Measurements from ENCODE around the gene SLC37A1. TPM values are rescaled to one million over a fixed set of nuclear protein-coding genes. Genes with fewer than 3 reads are reported as not detected.
"Not testable (repeated sequence)": the region's sequence is repeated elsewhere in the genome, so short reads cannot be mapped to it uniquely, and the experiment has no call there.

SLC37A1 gene
- total RNA-seq, 1 experiment from 2014 or later, result 37.7 TPM

GRCh38 chr21:42627527-42628289, 114.1 kb downstream of the SLC37A1 start:
- no peak overlapping the region for H2BK120ac ChIP-seq (ENCODE audit: low read depth, low read length, poor library complexity, severe bottlenecking)
- H2BK20ac ChIP-seq (ENCODE audit: low read depth, low read length, poor library complexity, severe bottlenecking), result no peak overlapping the region
- no peak overlapping the region for H3K27ac ChIP-seq (ENCODE audit: insufficient read length, low read depth, low read length)
- H3K79me1 ChIP-seq (ENCODE audit: insufficient read depth, low read depth, low read length, poor library complexity, severe bottlenecking), result no peaks in the 10 kb centered on the region
- H3K9ac ChIP-seq (ENCODE audit: extremely low read depth, insufficient read length, low read length), result no peak overlapping the region
- no peak for DNase-seq
- Mint-ChIP-seq H3K36me3 (ENCODE audit: insufficient read depth in 1 of 3, low read depth in 3 of 3) (no peaks in the 10 kb centered on the region), H3K27ac (no peak overlapping the region), H3K9me3 (no peaks in the 10 kb centered on the region), H3K27me3 (ENCODE audit: low read depth) (peaks cover 22% of the 10 kb centered on the region), H3K4me3 (no peak overlapping the region), H3K4me1 (peaks cover 13 to 15% of the 10 kb centered on the region in 2 experiments)
- H3K4me1 ChIP-seq (ENCODE audit: insufficient read depth, low read length), result no peaks in the 10 kb centered on the region; the same call in 1 of the 2 replicates
- H3T11ph ChIP-seq (ENCODE audit: low read length), result no peak overlapping the region
- H3K18ac ChIP-seq (ENCODE audit: insufficient read length, low read depth, low read length), result no peak overlapping the region
- no peak overlapping the region for H4K5ac ChIP-seq (ENCODE audit: insufficient read length, low read depth, low read length)
- no peak overlapping the region for H3K4me2 ChIP-seq (ENCODE audit: insufficient read depth, insufficient read length, low read length)
- no peak overlapping the region for H2BK5ac ChIP-seq (ENCODE audit: insufficient read length, low read length)
- no peak overlapping the region for H2AFZ ChIP-seq (ENCODE audit: low read length)
- no peaks in the 10 kb centered on the region for H3K27me3 ChIP-seq (ENCODE audit: insufficient read depth, low read length)
- TF ChIP-seq CTCF (conservative IDR thresholded peaks at IDR 0.05), result no peak
- H4K8ac ChIP-seq (replicated peaks; ENCODE audit: insufficient read length, low read depth, low read length), result no peak overlapping the region
- no peak overlapping the region for H3K56ac ChIP-seq (ENCODE audit: insufficient read length, low read depth, low read length)
- no peak overlapping the region for H2BK12ac ChIP-seq (ENCODE audit: insufficient read length, low read depth, low read length)
- H3K14ac ChIP-seq (ENCODE audit: insufficient read depth, low read length), result no peak overlapping the region
- no peak overlapping the region for H3K4ac ChIP-seq (ENCODE audit: low read depth, low read length)
- no peaks in the 10 kb centered on the region for H3K79me2 ChIP-seq (ENCODE audit: insufficient read depth, low read length)
- WGBS (ENCODE audit: extremely low coverage, insufficient read length, low lambda C conversion rate), result no CpG with 5 or more reads among the region's 15 CpGs
- H4K91ac ChIP-seq (ENCODE audit: insufficient read length, low read depth, low read length), result no peak overlapping the region
- no peak overlapping the region for H2AK5ac ChIP-seq (ENCODE audit: insufficient read length, low read length)
- no peak overlapping the region for H2BK15ac ChIP-seq (ENCODE audit: low read depth, low read length)
- no peaks in the 10 kb centered on the region for H4K20me1 ChIP-seq (ENCODE audit: control insufficient read depth, insufficient read depth, insufficient read length)
- H3K23me2 ChIP-seq (ENCODE audit: insufficient read length, low read depth, low read length, poor library complexity, severe bottlenecking), result peaks cover 5% of the 10 kb centered on the region
- no peaks in the 10 kb centered on the region for H3K9me3 ChIP-seq (ENCODE audit: control insufficient read depth, low read depth, low read length)
- H3K23ac ChIP-seq (ENCODE audit: insufficient read length, low read depth, low read length), result no peak overlapping the region

GRCh38 chr21:42628466-42629061, 114.9 kb downstream of the SLC37A1 start:
- not testable (repeated sequence) for H3K4me3 Mint-ChIP-seq; H4K91ac ChIP-seq (ENCODE audit: insufficient read length, low read depth, low read length); H3K36me3 Mint-ChIP-seq (ENCODE audit: insufficient read depth in 1 of 3, low read depth in 3 of 3); H2AFZ ChIP-seq (ENCODE audit: low read length); H3K4me2 ChIP-seq (ENCODE audit: insufficient read depth, insufficient read length, low read length); H3K9ac ChIP-seq (ENCODE audit: extremely low read depth, insufficient read length, low read length); H3K56ac ChIP-seq (ENCODE audit: insufficient read length, low read depth, low read length); H3K27ac ChIP-seq (ENCODE audit: insufficient read length, low read depth, low read length); H3K4ac ChIP-seq (ENCODE audit: low read depth, low read length); H3K4me1 ChIP-seq (ENCODE audit: insufficient read depth, low read length); H2BK12ac ChIP-seq (ENCODE audit: insufficient read length, low read depth, low read length); H3K79me2 ChIP-seq (ENCODE audit: insufficient read depth, low read length); H3K79me1 ChIP-seq (ENCODE audit: insufficient read depth, low read depth, low read length, poor library complexity, severe bottlenecking); H3K23ac ChIP-seq (ENCODE audit: insufficient read length, low read depth, low read length); H2BK15ac ChIP-seq (ENCODE audit: low read depth, low read length); DNase-seq; H3K27ac Mint-ChIP-seq; H3K18ac ChIP-seq (ENCODE audit: insufficient read length, low read depth, low read length); H3K9me3 ChIP-seq (ENCODE audit: control insufficient read depth, low read depth, low read length); H2BK5ac ChIP-seq (ENCODE audit: insufficient read length, low read length); H4K20me1 ChIP-seq (ENCODE audit: control insufficient read depth, insufficient read depth, insufficient read length); H2AK5ac ChIP-seq (ENCODE audit: insufficient read length, low read length); H4K8ac ChIP-seq (replicated peaks; ENCODE audit: insufficient read length, low read depth, low read length); H3K23me2 ChIP-seq (ENCODE audit: insufficient read length, low read depth, low read length, poor library complexity, severe bottlenecking); H3K27me3 ChIP-seq (ENCODE audit: insufficient read depth, low read length); H2BK120ac ChIP-seq (ENCODE audit: low read depth, low read length, poor library complexity, severe bottlenecking); H3T11ph ChIP-seq (ENCODE audit: low read length); H2BK20ac ChIP-seq (ENCODE audit: low read depth, low read length, poor library complexity, severe bottlenecking); H3K14ac ChIP-seq (ENCODE audit: insufficient read depth, low read length); H4K5ac ChIP-seq (ENCODE audit: insufficient read length, low read depth, low read length); H3K9me3 Mint-ChIP-seq
- 100% methylated on average over 1 of the region's 2 CpGs for WGBS (ENCODE audit: extremely low coverage, insufficient read length, low lambda C conversion rate)
- Mint-ChIP-seq H3K27me3 (ENCODE audit: low read depth) (peaks cover 21% of the 10 kb centered on the region), H3K4me1 (peaks cover 16 to 17% of the 10 kb centered on the region in 2 experiments)
